ENCODE results near the gene USP1. TPM values are rescaled to one million over a fixed set of nuclear protein-coding genes. Genes with fewer than 3 reads are reported as not detected.
A peak's percentile ranks its signal among the peaks of the same experiment; 100 is the strongest.

Gene USP1
- total RNA-seq, 4 donors from 2014 or later = 25.8 to 38.3 (median 30.7) TPM

DNA sequence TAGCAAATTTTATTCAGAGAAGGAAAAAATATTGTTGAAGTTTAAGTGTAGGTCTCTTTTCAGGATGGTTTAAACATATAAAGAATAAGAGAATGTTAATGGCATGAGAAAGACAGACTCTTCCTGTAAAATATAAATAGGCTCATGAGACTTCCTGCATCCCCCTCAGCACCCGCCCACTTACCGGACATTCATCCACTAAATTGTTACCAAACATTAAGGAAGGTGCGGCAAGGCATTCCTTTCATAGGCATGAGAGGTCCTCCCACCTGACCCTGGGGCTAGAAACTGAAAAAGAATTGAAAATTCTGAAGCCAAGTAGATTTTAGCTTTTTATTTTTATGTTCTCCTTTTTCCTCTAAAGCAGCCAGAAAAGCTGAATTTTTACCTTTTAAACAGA lies 10.6 kb upstream of the USP1 start:
- no peaks in the 10 kb centered on the region for H3K27me3 ChIP-seq
- no peak overlapping the region for H3K4me3 ChIP-seq
- H3K9me3 ChIP-seq = no peaks in the 10 kb centered on the region
- WGBS, 2 donors = 16 to 18% methylated on average over 3 of the region's 3 CpGs
- TF ChIP-seq EP300 (IDR thresholded peaks at IDR 0.05) = no peak
- no peak for TF ChIP-seq CTCF (IDR thresholded peaks at IDR 0.05)
- no peak for TF ChIP-seq POLR2A (IDR thresholded peaks at IDR 0.05)
- H3K36me3 ChIP-seq = no peaks in the 10 kb centered on the region
- no peak overlapping the region for H3K27ac ChIP-seq
- H3K4me1 ChIP-seq = peaks cover 0 to 15% (median 0%) of the 10 kb centered on the region in 4 donors
- no peak for DNase-seq (ENCODE audit: low spot score in 2 of 2)

- DNase-seq (ENCODE audit: low spot score in 2 of 2) = no peak
- Histone ChIP-seq H3K36me3 (no peaks in the 10 kb centered on the region), H3K9me3 (no peaks in the 10 kb centered on the region), H3K4me1 (peaks cover 0 to 15% (median 0%) of the 10 kb centered on the region in 4 donors), H3K27ac (no peak overlapping the region), H3K4me3 (no peak overlapping the region), H3K27me3 (no peaks in the 10 kb centered on the region)
- TF ChIP-seq EP300 (IDR thresholded peaks at IDR 0.05) (no peak), POLR2A (IDR thresholded peaks at IDR 0.05) (no peak), CTCF (IDR thresholded peaks at IDR 0.05) (no peak)
- WGBS, 2 donors = 40% methylated on average over 1 of the region's 1 CpG
These were observed 10.1 kb upstream of the USP1 start for GRCh38 chr1:62426794-62427193.

GRCh38 chr1:62428351-62428750 lies 8.5 kb upstream of the USP1 start:
- TF ChIP-seq CTCF (IDR thresholded peaks at IDR 0.05) (no peak), EP300 (IDR thresholded peaks at IDR 0.05) (no peak), POLR2A (IDR thresholded peaks at IDR 0.05) (no peak)
- WGBS, 2 donors = 81 to 85% methylated on average over 4 of the region's 4 CpGs
- no peak for DNase-seq (ENCODE audit: low spot score in 2 of 2)
- Histone ChIP-seq H3K36me3 (no peaks in the 10 kb centered on the region), H3K27me3 (no peaks in the 10 kb centered on the region), H3K27ac (no peak overlapping the region), H3K9me3 (no peaks in the 10 kb centered on the region), H3K4me1 (peaks cover 0 to 15% (median 0%) of the 10 kb centered on the region in 4 donors), H3K4me3 (no peak overlapping the region)

- TF ChIP-seq EP300 (IDR thresholded peaks at IDR 0.05) = no peak
- TF ChIP-seq CTCF (IDR thresholded peaks at IDR 0.05) = no peak
- TF ChIP-seq POLR2A (IDR thresholded peaks at IDR 0.05) = no peak
- Histone ChIP-seq H3K27me3 (no peaks in the 10 kb centered on the region), H3K27ac (no peak overlapping the region), H3K36me3 (no peaks in the 10 kb centered on the region), H3K4me3 (no peak overlapping the region), H3K4me1 (peaks cover 0 to 10% (median 0%) of the 10 kb centered on the region in 4 donors), H3K9me3 (no peaks in the 10 kb centered on the region)
- no peak for DNase-seq (ENCODE audit: low spot score in 2 of 2)
- WGBS, 2 donors = 85 to 86% methylated on average over 2 of the region's 2 CpGs
These were observed 7.3 kb upstream of the USP1 start for GRCh38 chr1:62429581-62429980.

GRCh38 chr1:62433861-62434617 lies 2.8 kb upstream of the USP1 start:
- TF ChIP-seq POLR2A (IDR thresholded peaks at IDR 0.05) (no peak), CTCF (IDR thresholded peaks at IDR 0.05) (peak in 2 of 5 experiments; percentile 11)
- no peak overlapping the region for H3K27ac ChIP-seq
- H3K4me1 ChIP-seq = peaks cover 0 to 19% (median 13%) of the 10 kb centered on the region in 4 donors
- DNase-seq (ENCODE audit: low spot score in 2 of 2) = no peak
- no peaks in the 10 kb centered on the region for H3K36me3 ChIP-seq
- no peaks in the 10 kb centered on the region for H3K27me3 ChIP-seq
- 77% methylated on average over 10 of the region's 10 CpGs for WGBS, 2 donors
- no peak overlapping the region for H3K4me3 ChIP-seq
- H3K9me3 ChIP-seq = no peaks in the 10 kb centered on the region

Data from tibial nerve (tissue), 4 donors.